Ishikawa (cell line): ENCODE measurements around the gene ROBO2.

Source experiments
- CEBPB ChIP-seq: IDR thresholded peaks from 2 replicates; pipeline ENCODE4 v1.6.1; 2012
- CREB1 ChIP-seq: IDR thresholded peaks from 2 replicates; pipeline ENCODE4 v1.6.1; 2012; ENCODE audit warnings: low read depth
- EP300 ChIP-seq: IDR thresholded peaks from 2 replicates; pipeline ENCODE4 v1.6.1; 2012; ENCODE audit warnings: borderline replicate concordance
- RAD21 ChIP-seq: IDR thresholded peaks from 2 replicates; pipeline ENCODE4 v1.6.1; 2012; ENCODE audit warnings: low read depth
- TAF1 ChIP-seq: IDR thresholded peaks from 2 replicates; pipeline ENCODE4 v1.6.1; 2012; ENCODE audit warnings: low read depth, mild to moderate bottlenecking
- TCF12 ChIP-seq: IDR thresholded peaks from 2 replicates; pipeline ENCODE4 v1.6.1; 2012; ENCODE audit warnings: low read depth
- TEAD4 ChIP-seq: IDR thresholded peaks from 2 replicates; pipeline ENCODE4 v1.6.1; 2012
- YY1 ChIP-seq: IDR thresholded peaks from 2 replicates; pipeline ENCODE4 v1.6.1; 2012; ENCODE audit warnings: low read depth
- ZBTB7A ChIP-seq: IDR thresholded peaks from 2 replicates; pipeline ENCODE4 v1.6.1; 2012; ENCODE audit warnings: low read depth
- TF ChIP-seq, protein P1 (sequence below): IDR thresholded peaks from 2 replicates; pipeline ENCODE4 v1.6.1; 2012; ENCODE audit warnings: low read depth, mild to moderate bottlenecking
- TF ChIP-seq, protein P2 (sequence below): IDR thresholded peaks from 2 replicates; pipeline ENCODE4 v1.6.1; 2012
- TF ChIP-seq, protein P3 (sequence below): IDR thresholded peaks from 2 replicates; pipeline ENCODE4 v1.6.1; 2012

DNA sequence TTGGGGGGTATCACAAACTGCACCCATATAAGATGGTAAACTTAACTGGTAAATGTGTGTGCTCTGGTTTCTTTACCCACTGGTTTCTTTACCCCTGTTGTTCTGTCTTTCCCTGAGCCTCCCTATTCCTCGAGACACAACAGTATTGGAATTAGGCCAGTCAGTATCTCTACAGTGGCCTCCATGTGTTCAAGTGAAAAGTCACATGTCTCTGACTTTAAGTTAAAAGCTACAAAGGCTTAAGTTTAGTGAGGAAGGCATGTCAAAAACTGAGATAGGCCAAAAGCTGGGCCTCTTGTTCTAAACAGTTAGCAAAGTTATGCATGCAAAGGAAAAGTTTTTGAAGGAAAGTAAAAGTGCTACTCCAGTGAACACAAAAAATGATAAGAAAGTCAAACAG is 513.3 kb downstream of the ROBO2 start:
- TF ChIP-seq YY1 = no peak
- no peak for TF ChIP-seq TCF12
- no peak for TF ChIP-seq TEAD4
- no peak for TF ChIP-seq CEBPB
- no peak for TF ChIP-seq EP300
- TF ChIP-seq CREB1 = no peak
- TF ChIP-seq, protein P1, sequence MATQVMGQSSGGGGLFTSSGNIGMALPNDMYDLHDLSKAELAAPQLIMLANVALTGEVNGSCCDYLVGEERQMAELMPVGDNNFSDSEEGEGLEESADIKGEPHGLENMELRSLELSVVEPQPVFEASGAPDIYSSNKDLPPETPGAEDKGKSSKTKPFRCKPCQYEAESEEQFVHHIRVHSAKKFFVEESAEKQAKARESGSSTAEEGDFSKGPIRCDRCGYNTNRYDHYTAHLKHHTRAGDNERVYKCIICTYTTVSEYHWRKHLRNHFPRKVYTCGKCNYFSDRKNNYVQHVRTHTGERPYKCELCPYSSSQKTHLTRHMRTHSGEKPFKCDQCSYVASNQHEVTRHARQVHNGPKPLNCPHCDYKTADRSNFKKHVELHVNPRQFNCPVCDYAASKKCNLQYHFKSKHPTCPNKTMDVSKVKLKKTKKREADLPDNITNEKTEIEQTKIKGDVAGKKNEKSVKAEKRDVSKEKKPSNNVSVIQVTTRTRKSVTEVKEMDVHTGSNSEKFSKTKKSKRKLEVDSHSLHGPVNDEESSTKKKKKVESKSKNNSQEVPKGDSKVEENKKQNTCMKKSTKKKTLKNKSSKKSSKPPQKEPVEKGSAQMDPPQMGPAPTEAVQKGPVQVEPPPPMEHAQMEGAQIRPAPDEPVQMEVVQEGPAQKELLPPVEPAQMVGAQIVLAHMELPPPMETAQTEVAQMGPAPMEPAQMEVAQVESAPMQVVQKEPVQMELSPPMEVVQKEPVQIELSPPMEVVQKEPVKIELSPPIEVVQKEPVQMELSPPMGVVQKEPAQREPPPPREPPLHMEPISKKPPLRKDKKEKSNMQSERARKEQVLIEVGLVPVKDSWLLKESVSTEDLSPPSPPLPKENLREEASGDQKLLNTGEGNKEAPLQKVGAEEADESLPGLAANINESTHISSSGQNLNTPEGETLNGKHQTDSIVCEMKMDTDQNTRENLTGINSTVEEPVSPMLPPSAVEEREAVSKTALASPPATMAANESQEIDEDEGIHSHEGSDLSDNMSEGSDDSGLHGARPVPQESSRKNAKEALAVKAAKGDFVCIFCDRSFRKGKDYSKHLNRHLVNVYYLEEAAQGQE = no peak
- no peak for TF ChIP-seq RAD21
- no peak for TF ChIP-seq ZBTB7A
- TF ChIP-seq, protein P2, sequence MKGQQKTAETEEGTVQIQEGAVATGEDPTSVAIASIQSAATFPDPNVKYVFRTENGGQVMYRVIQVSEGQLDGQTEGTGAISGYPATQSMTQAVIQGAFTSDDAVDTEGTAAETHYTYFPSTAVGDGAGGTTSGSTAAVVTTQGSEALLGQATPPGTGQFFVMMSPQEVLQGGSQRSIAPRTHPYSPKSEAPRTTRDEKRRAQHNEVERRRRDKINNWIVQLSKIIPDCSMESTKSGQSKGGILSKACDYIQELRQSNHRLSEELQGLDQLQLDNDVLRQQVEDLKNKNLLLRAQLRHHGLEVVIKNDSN = no peak
- TF ChIP-seq TAF1 = no peak
- TF ChIP-seq, protein P3, sequence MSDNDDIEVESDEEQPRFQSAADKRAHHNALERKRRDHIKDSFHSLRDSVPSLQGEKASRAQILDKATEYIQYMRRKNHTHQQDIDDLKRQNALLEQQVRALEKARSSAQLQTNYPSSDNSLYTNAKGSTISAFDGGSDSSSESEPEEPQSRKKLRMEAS = no peak
